ENCODE data around the gene CDH18.

Gene CDH18

GRCh38 chr5:19751326-19751725, 236.7 kb downstream of the CDH18 start:
- no peak for DNase-seq (ENCODE audit: low read depth in 1 of 2, low spot score in 1 of 2)
- Histone ChIP-seq H3K27ac (replicated peaks) (no peak overlapping the region), H3K27me3 (ENCODE audit: insufficient read depth, poor library complexity, severe bottlenecking) (no peaks in the 10 kb centered on the region), H3K4me3 (replicated peaks; ENCODE audit: insufficient read depth, low read length) (no peak overlapping the region)
- TF ChIP-seq REST (IDR thresholded peaks at IDR 0.05; ENCODE audit: insufficient replicate concordance, low read depth) (no peak), GABPA (IDR thresholded peaks at IDR 0.05; ENCODE audit: low read depth) (no peak), CTCF (IDR thresholded peaks at IDR 0.05; ENCODE audit: insufficient read depth, low read length) (no peak), POLR2AphosphoS5 (IDR thresholded peaks at IDR 0.05; ENCODE audit: low read depth) (no peak), SPI1 (IDR thresholded peaks at IDR 0.05; ENCODE audit: borderline replicate concordance, low read depth) (no peak)

GRCh38 chr5:19745247-19745646, 242.8 kb downstream of the CDH18 start:
- no peak for DNase-seq (ENCODE audit: low read depth in 1 of 2, low spot score in 1 of 2)
- H3K27ac ChIP-seq (replicated peaks): no peak overlapping the region

GRCh38 chr5:19739671-19740070, 248.3 kb downstream of the CDH18 start:
- H3K27ac ChIP-seq (replicated peaks): no peak overlapping the region
- no peak for DNase-seq (ENCODE audit: low read depth in 1 of 2, low spot score in 1 of 2)
- TF ChIP-seq GABPA (IDR thresholded peaks at IDR 0.05; ENCODE audit: low read depth): no peak
- no peak overlapping the region for H3K4me3 ChIP-seq (replicated peaks; ENCODE audit: insufficient read depth, low read length)
- H3K27me3 ChIP-seq (ENCODE audit: insufficient read depth, poor library complexity, severe bottlenecking): no peaks in the 10 kb centered on the region

More at GRCh38 chr5:19745247-19745646, 242.8 kb downstream of the CDH18 start:
- TF ChIP-seq CTCF (IDR thresholded peaks at IDR 0.05; ENCODE audit: insufficient read depth, low read length) (no peak), SPI1 (IDR thresholded peaks at IDR 0.05; ENCODE audit: borderline replicate concordance, low read depth) (no peak), GABPA (IDR thresholded peaks at IDR 0.05; ENCODE audit: low read depth) (no peak), POLR2AphosphoS5 (IDR thresholded peaks at IDR 0.05; ENCODE audit: low read depth) (no peak), REST (IDR thresholded peaks at IDR 0.05; ENCODE audit: insufficient replicate concordance, low read depth) (no peak)
- Histone ChIP-seq H3K27me3 (ENCODE audit: insufficient read depth, poor library complexity, severe bottlenecking) (no peaks in the 10 kb centered on the region), H3K4me3 (replicated peaks; ENCODE audit: insufficient read depth, low read length) (no peak overlapping the region)

- Histone ChIP-seq H3K27me3 (ENCODE audit: insufficient read depth, poor library complexity, severe bottlenecking) (no peaks in the 10 kb centered on the region), H3K4me3 (replicated peaks; ENCODE audit: insufficient read depth, low read length) (no peak overlapping the region), H3K27ac (replicated peaks) (no peak overlapping the region)
- no peak for DNase-seq (ENCODE audit: low read depth in 1 of 2, low spot score in 1 of 2)
- TF ChIP-seq POLR2AphosphoS5 (IDR thresholded peaks at IDR 0.05; ENCODE audit: low read depth) (no peak), GABPA (IDR thresholded peaks at IDR 0.05; ENCODE audit: low read depth) (no peak), CTCF (IDR thresholded peaks at IDR 0.05; ENCODE audit: insufficient read depth, low read length) (no peak), SPI1 (IDR thresholded peaks at IDR 0.05; ENCODE audit: borderline replicate concordance, low read depth) (no peak), REST (IDR thresholded peaks at IDR 0.05; ENCODE audit: insufficient replicate concordance, low read depth) (no peak)
These were observed 253.2 kb downstream of the CDH18 start for GRCh38 chr5:19734776-19735175.

Measured in HL-60 (cell line).